ENCODE data around the gene AIRE. TPM values are rescaled to one million over a fixed set of nuclear protein-coding genes. Genes with fewer than 3 reads are reported as not detected.

The AIRE gene
- total RNA-seq, 1 donor from 2014 or later: not detected

DNA sequence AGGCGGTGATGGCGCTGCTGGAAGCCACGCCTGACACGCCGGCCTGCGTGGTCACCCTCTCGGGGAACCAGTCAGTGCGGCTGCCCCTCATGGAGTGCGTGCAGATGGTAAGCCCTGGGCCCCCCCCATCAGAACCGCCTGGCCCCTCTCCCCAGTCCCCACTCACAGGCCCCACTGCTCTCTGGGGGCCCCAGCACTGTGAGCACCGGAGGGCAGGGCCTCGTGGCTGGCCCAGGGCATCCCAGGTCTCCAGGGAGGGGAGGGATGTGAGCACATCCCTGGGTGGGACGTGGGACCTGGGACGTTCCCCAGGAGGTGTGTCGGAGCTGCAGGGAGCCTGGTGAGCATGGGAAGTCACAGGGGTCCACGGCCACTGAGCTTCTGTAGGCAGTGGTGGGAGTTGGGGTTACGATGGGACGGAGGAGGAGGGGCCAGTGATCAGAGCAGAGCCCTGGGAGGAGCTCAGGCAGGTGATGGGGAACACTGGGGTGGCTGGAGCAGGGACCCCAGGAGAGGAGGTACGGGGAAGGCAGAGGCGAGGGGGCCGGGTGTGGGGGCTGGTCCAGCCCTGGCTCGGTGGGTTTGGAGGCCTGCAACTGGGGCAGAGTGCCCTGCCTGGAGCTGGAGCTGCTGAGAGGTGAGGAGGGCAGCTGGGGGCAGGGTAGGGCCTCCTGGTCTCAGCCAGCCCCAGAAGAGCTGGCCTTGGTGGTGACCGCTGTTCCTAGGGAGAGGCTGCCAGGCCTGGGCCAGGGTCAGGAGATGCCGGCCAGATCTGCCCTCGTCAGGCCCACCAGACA lies 33.0 kb downstream of the AIRE start:
- DNase-seq (no peak), ATAC-seq (ENCODE audit: low read depth) (no peak)
- H3K4me3 Mint-ChIP-seq: no peak overlapping the region
- H3K36me3 Mint-ChIP-seq (ENCODE audit: low read depth): peaks cover 58% of the 10 kb centered on the region
- ChIA-PET POLR2A (no interaction called here), CTCF (no interaction called here)
- H3K9me3 Mint-ChIP-seq: no peaks in the 10 kb centered on the region
- H3K27me3 Mint-ChIP-seq: no peaks in the 10 kb centered on the region
- intact Hi-C loops (cut with micrococcal nuclease): no loop called here
- no peak overlapping the region for H3K27ac Mint-ChIP-seq
- no peak for TF ChIP-seq CTCF (IDR thresholded peaks at IDR 0.05)
- H3K4me1 Mint-ChIP-seq: no peaks in the 10 kb centered on the region

DNA sequence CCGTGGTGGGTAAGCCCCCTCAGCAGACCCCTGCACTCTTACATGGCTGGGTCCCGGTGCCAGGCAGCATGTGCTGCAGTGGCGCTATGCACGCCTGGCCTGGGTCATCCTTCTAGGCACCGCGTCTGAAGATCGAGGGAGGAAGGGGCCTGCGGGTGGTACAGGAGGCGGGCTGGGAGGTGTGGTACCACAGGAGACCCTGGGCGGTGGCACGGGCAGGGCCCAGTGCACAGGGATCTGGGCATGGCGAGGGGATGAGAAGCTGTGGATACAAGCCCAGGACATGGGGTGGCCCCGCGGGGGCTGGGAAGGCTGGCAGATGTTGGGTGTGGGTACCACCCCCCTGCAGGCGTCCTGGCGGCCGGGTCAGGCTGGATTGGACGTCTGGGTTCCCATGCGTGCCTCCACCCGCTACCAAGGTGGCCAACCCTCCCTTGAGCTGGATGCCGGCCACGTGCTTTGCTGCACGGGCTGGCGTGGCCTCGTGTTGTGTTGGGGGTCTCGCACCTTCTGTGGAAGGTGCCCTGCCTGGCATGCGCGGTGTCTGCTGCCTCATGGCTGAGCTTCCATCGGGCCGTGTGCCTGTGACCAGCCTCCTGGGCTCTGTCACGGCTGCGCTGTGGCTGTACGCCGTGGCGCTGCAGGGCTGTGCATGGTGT lies 33.9 kb downstream of the AIRE start:
- intact Hi-C loops (cut with micrococcal nuclease): no loop called here
- DNase-seq (no peak), ATAC-seq (ENCODE audit: low read depth) (no peak)
- no peak overlapping the region for H3K27ac Mint-ChIP-seq
- no peak overlapping the region for H3K4me3 Mint-ChIP-seq
- CTCF ChIA-PET: no interaction called here
- H3K36me3 Mint-ChIP-seq (ENCODE audit: low read depth): peaks cover 58% of the 10 kb centered on the region
- POLR2A ChIA-PET: no interaction called here
- no peaks in the 10 kb centered on the region for H3K9me3 Mint-ChIP-seq
- H3K4me1 Mint-ChIP-seq: no peaks in the 10 kb centered on the region
- H3K27me3 Mint-ChIP-seq: no peaks in the 10 kb centered on the region
- no peak for TF ChIP-seq CTCF (IDR thresholded peaks at IDR 0.05)

GRCh38 chr21:44320847-44321246 lies 35.2 kb downstream of the AIRE start:
- ATAC-seq (ENCODE audit: low read depth): no peak
- no peak for DNase-seq
- Mint-ChIP-seq H3K4me1 (no peaks in the 10 kb centered on the region), H3K9me3 (no peaks in the 10 kb centered on the region), H3K27me3 (no peaks in the 10 kb centered on the region), H3K36me3 (ENCODE audit: low read depth) (peaks cover 61% of the 10 kb centered on the region), H3K4me3 (no peak overlapping the region), H3K27ac (no peak overlapping the region)
- TF ChIP-seq CTCF (IDR thresholded peaks at IDR 0.05): no peak
- CTCF ChIA-PET: no interaction called here
- intact Hi-C loops (cut with micrococcal nuclease): no loop called here
- POLR2A ChIA-PET: interaction anchor here (0.6 kb wide), 1 partner anchor 67 kb away, joined by 3 read pairs; no protein-coding TSS in a partner anchor

DNA sequence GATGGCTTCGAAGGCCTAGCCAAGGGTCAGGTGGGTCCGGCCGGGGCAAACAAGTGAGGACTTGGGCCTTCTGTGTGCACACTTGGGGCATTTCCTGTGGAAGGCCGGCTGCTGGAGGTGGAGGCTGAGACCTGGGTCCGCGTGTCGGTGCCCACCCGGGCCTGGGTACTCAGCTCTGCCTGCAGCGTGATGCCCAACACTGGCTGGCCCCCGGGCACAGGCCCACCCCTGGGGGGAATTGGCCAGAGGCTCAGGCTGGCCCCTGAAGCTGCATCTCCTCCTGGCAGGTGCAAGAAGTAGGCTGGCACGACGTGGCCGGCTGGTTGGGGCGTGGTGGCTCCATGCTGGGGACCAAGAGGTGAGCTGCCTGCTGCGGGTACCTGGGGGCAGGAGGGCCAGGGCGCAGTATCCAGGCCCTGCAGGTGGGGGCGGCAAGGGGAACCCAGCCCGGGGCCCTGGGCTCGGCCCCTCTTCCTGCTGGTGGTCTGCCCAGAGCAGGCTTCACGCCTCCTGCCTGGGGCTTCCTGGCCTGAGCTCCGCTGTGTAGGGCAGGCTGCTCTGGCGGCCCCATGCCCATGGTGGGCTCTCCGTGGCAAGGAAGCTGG lies 36.3 kb downstream of the AIRE start:
- ChIA-PET POLR2A (no interaction called here), CTCF (no interaction called here)
- Mint-ChIP-seq H3K4me3 (no peak overlapping the region), H3K4me1 (no peaks in the 10 kb centered on the region), H3K27me3 (no peaks in the 10 kb centered on the region), H3K9me3 (no peaks in the 10 kb centered on the region), H3K27ac (no peak overlapping the region), H3K36me3 (ENCODE audit: low read depth) (peaks cover 56% of the 10 kb centered on the region)
- no peak for TF ChIP-seq CTCF (IDR thresholded peaks at IDR 0.05)
- intact Hi-C loops (cut with micrococcal nuclease): no loop called here
- no peak for DNase-seq
- ATAC-seq (ENCODE audit: low read depth): no peak
